OCI-LY7 (cell line): ENCODE results near the gene PLEKHG4B. TPM values are rescaled to one million over a fixed set of nuclear protein-coding genes. Genes with fewer than 3 reads are reported as not detected.

Source experiments
- BruUV-seq: library from RNA; stranded (reverse); fragments of 400-500 nt; replicated peaks from 2 replicates; lab custom pipeline; 2021; lab: Mats Ljungman, UMichigan
- CTCF ChIA-PET: fragments of 300-600 bp; sonication (Branson Sonifier 250); formaldehyde crosslinking; loops from one replicate; lab custom pipeline; 2022; ENCODE audit warnings: antibody characterized with exemption; ENCODE audit not compliant: unreplicated experiment; lab: Charles Lee
- POLR2A ChIA-PET: fragments of 300-600 bp; sonication (Branson Sonifier 250); formaldehyde crosslinking; loops from one replicate; lab custom pipeline; 2022; ENCODE audit warnings: antibody characterized with exemption; lab: Charles Lee
- DNase-seq: peaks from one replicate; pipeline ENCODE4 v3.0.0-alpha.2; 2015; ENCODE audit warnings: low spot score
- H2AFZ ChIP-seq: fragments of 200-600 bp; sonication (generic), shearing (Covaris generic); 2 replicates; pipeline ENCODE4 v1.6.1; 2014; ENCODE audit warnings: mild to moderate bottlenecking, antibody characterized with exemption, low read length, moderate library complexity
- H3K27ac ChIP-seq: fragments of 200-600 bp; sonication (generic); 2 replicates; pipeline ENCODE4 v1.5.1; 2014; ENCODE audit warnings: mixed run types, low read depth, mild to moderate bottlenecking, moderate library complexity, low read length, inconsistent platforms; ENCODE audit not compliant: poor library complexity, severe bottlenecking
- H3K36me3 ChIP-seq: fragments of 200-600 bp; sonication (generic); 2 replicates; pipeline ENCODE4 v1.6.1; 2014; ENCODE audit warnings: mild to moderate bottlenecking, antibody characterized with exemption, low read length, moderate library complexity, mixed read lengths; ENCODE audit not compliant: insufficient read depth
- H3K4me1 ChIP-seq: fragments of 200-600 bp; sonication (generic); 2 replicates; pipeline ENCODE4 v1.5.1; 2014; ENCODE audit warnings: mild to moderate bottlenecking, low read length; ENCODE audit not compliant: insufficient read depth, poor library complexity, severe bottlenecking
- H3K4me2 ChIP-seq: fragments of 200-600 bp; sonication (generic); 2 replicates; pipeline ENCODE4 v1.6.1; 2014; ENCODE audit warnings: mild to moderate bottlenecking, low read length
- H3K4me3 ChIP-seq: fragments of 200-600 bp; sonication (generic); 2 replicates; pipeline ENCODE4 v1.5.1; 2014; ENCODE audit warnings: mild to moderate bottlenecking, low read depth, low read length; ENCODE audit not compliant: poor library complexity, severe bottlenecking
- H3K79me2 ChIP-seq: fragments of 200-600 bp; sonication (generic); 2 replicates; pipeline ENCODE4 v1.6.1; 2016; ENCODE audit warnings: low read depth, mild to moderate bottlenecking, low read length, moderate library complexity, mixed read lengths; ENCODE audit not compliant: insufficient read depth
- H3K9me2 ChIP-seq: fragments of 200-600 bp; sonication (generic); 2 replicates; pipeline ENCODE4 v1.6.1; 2016; ENCODE audit warnings: mild to moderate bottlenecking, low read length, mixed read lengths; ENCODE audit not compliant: insufficient read depth
- H3K9me3 ChIP-seq: fragments of 200-600 bp; sonication (generic); 2 replicates; pipeline ENCODE4 v1.6.1; 2014; ENCODE audit warnings: mild to moderate bottlenecking, mixed run types, low read length, mixed read lengths
- H4K20me1 ChIP-seq: fragments of 200-600 bp; sonication (generic); 2 replicates; pipeline ENCODE4 v1.6.1; 2014; ENCODE audit warnings: mild to moderate bottlenecking, antibody characterized with exemption, low read length, moderate library complexity, mixed read lengths; ENCODE audit not compliant: insufficient read depth
- EZH2phosphoT487 ChIP-seq: fragments of 200-600 bp; sonication (generic); IDR thresholded peaks from 2 replicates; pipeline ENCODE4 v1.6.1; 2018; ENCODE audit warnings: low read depth, borderline replicate concordance, mild to moderate bottlenecking, mixed run types, antibody characterized with exemption, low read length, moderate library complexity, mixed read lengths
- intact Hi-C: fragments of 100-400 bp; cut with micrococcal nuclease; formaldehyde crosslinking; loops from one replicate; pipeline ENCODE4 v1.10.0; 2022; ENCODE audit not compliant: unreplicated experiment
- total RNA-seq, 2 experiments: library from RNA; depleted of rRNA in 1 of 2; stranded (reverse); fragments of >200 nt in 1 of 2; shearing (Covaris generic) in 1 of 2; gene quantifications; 2 replicates each; pipeline ENCODE4 v1.2.3, GENCODE V29; 2014 to 2022
- TF ChIP-seq, protein P1 (sequence below): fragments of 200-600 bp; sonication (generic); conservative IDR thresholded peaks from 2 replicates; pipeline ENCODE4 v1.5.1; 2014; ENCODE audit warnings: mild to moderate bottlenecking, antibody characterized with exemption, low read length, moderate library complexity, mixed read lengths

Gene PLEKHG4B
- total RNA-seq, 2 experiments from 2014 or later = 0.30 to 0.41 TPM

- Histone ChIP-seq H3K4me3 (peak overlapping the region; percentile 43), H3K9me2 (no peaks in the 10 kb centered on the region), H3K79me2 (no peaks in the 10 kb centered on the region; the same call in 1 of the 2 replicates), H3K4me1 (peaks cover 62% of the 10 kb centered on the region), H2AFZ (no peak overlapping the region), H3K36me3 (no peaks in the 10 kb centered on the region), H4K20me1 (no peaks in the 10 kb centered on the region), H3K4me2 (peak overlapping the region; percentile 73), H3K27ac (peak overlapping the region; percentile 85), H3K9me3 (no peaks in the 10 kb centered on the region)
- ChIA-PET POLR2A (interaction anchor here (0.6 to 3.4 kb wide), 2 partner anchors 12 to 262 kb away, joined by 3 to 28 read pairs; no protein-coding TSS in a partner anchor), CTCF (no interaction called here)
- TF ChIP-seq EZH2phosphoT487 = no peak
- TF ChIP-seq, protein P1, sequence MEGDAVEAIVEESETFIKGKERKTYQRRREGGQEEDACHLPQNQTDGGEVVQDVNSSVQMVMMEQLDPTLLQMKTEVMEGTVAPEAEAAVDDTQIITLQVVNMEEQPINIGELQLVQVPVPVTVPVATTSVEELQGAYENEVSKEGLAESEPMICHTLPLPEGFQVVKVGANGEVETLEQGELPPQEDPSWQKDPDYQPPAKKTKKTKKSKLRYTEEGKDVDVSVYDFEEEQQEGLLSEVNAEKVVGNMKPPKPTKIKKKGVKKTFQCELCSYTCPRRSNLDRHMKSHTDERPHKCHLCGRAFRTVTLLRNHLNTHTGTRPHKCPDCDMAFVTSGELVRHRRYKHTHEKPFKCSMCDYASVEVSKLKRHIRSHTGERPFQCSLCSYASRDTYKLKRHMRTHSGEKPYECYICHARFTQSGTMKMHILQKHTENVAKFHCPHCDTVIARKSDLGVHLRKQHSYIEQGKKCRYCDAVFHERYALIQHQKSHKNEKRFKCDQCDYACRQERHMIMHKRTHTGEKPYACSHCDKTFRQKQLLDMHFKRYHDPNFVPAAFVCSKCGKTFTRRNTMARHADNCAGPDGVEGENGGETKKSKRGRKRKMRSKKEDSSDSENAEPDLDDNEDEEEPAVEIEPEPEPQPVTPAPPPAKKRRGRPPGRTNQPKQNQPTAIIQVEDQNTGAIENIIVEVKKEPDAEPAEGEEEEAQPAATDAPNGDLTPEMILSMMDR = no peak
- DNase-seq = no peak
- BruUV-seq = no TSS peak
- intact Hi-C loops = no loop called here
Measured at GRCh38 chr5:189486-189885, 97.5 kb downstream of the PLEKHG4B start.

GRCh38 chr5:189976-190365 lies 98.0 kb downstream of the PLEKHG4B start:
- Histone ChIP-seq H4K20me1 (no peaks in the 10 kb centered on the region), H3K4me3 (peak overlapping the region; percentile 46), H2AFZ (peak overlapping the region; percentile 61; the same call in 1 of the 2 replicates), H3K4me1 (peaks cover 66% of the 10 kb centered on the region), H3K9me3 (no peaks in the 10 kb centered on the region), H3K27ac (peak overlapping the region; percentile 85), H3K4me2 (peak overlapping the region; percentile 73), H3K36me3 (no peaks in the 10 kb centered on the region), H3K9me2 (no peaks in the 10 kb centered on the region), H3K79me2 (no peaks in the 10 kb centered on the region; the same call in 1 of the 2 replicates)
- BruUV-seq = no TSS peak
- DNase-seq = no peak
- CTCF ChIA-PET = no interaction called here
- no peak for TF ChIP-seq EZH2phosphoT487
- TF ChIP-seq, protein P1 = no peak
- POLR2A ChIA-PET = interaction anchor here (0.6 to 3.4 kb wide), 3 partner anchors 11 to 261 kb away, joined by 3 to 28 read pairs (median 3); no protein-coding TSS in a partner anchor
- intact Hi-C loops = no loop called here
